Thoracic aorta (tissue), 2 donors: ENCODE data around the gene FHL1. TPM values are rescaled to one million over a fixed set of nuclear protein-coding genes. Genes with fewer than 3 reads are reported as not detected.
"Not testable (repeated sequence)": the region's sequence is repeated elsewhere in the genome, so short reads cannot be mapped to it uniquely, and the experiment has no call there.

Experiments used
- ATAC-seq: fragments of 150-250 bp; one replicate; pipeline ENCODE4 v1.8.0; 2017; ENCODE audit warnings: low read depth; ENCODE audit not compliant: insufficient number of reproducible peaks, low FRiP score
- DNase-seq: peaks from one replicate; pipeline ENCODE4 v3.0.0-alpha.2; 2020; ENCODE audit warnings: low spot score
- H3K27ac ChIP-seq, 2 donors: fragments of 200-600 bp; sonication (generic); 1 replicate in 1 of 2; 2 replicates in 1 of 2; pipeline ENCODE4 v1.5.1; 2016; ENCODE audit warnings: mild to moderate bottlenecking in 2 of 2, moderate library complexity in 2 of 2
- H3K27me3 ChIP-seq: fragments of 200-600 bp; sonication (generic); replicated peaks from 2 replicates; pipeline ENCODE4 v1.6.0; 2016; ENCODE audit warnings: mild to moderate bottlenecking; ENCODE audit not compliant: insufficient read depth
- H3K36me3 ChIP-seq: fragments of 200-600 bp; sonication (generic); one replicate; pipeline ENCODE4 v1.5.1; 2016
- H3K4me1 ChIP-seq, 2 donors: fragments of 200-600 bp; sonication (generic); 1 replicate in 1 of 2; 2 replicates in 1 of 2; pipeline versions ENCODE4 v1.5.1 to v1.6.0; 2016; ENCODE audit warnings: low read depth in 2 of 2, mild to moderate bottlenecking in 1 of 2; ENCODE audit not compliant: control insufficient read depth in 1 of 2
- H3K4me3 ChIP-seq: fragments of 200-600 bp; sonication (generic); 2 replicates; pipeline ENCODE4 v1.5.1; 2016; ENCODE audit warnings: mild to moderate bottlenecking
- H3K9me3 ChIP-seq: fragments of 200-600 bp; sonication (generic); 2 replicates; pipeline ENCODE4 v1.5.1; 2016
- CTCF ChIP-seq: fragments of 200-600 bp; sonication (generic); IDR thresholded peaks from one replicate; pipeline ENCODE4 v1.5.1; 2019; ENCODE audit warnings: antibody characterized with exemption
- total RNA-seq, 2 donors: library from RNA; depleted of rRNA; stranded (reverse); fragments of >200 nt; gene quantifications; one replicate each; pipeline versions ENCODE4 v1.1.0 to v1.2.3, GENCODE V29; 2016

The FHL1 gene
- total RNA-seq, result 1,000 to 10,000 TPM; 1,134 to 3,147 TPM

- H3K27me3 ChIP-seq, result no peaks in the 10 kb centered on the region
- no peak for TF ChIP-seq CTCF
- H3K4me3 ChIP-seq, result peak within 1 kb of the TSS; percentile 90
- H3K27ac ChIP-seq, result peak within 1 kb of the TSS; percentile 95 to 97
- ATAC-seq, result peak; percentile 78
- no peaks in the 10 kb centered on the region for H3K9me3 ChIP-seq
- DNase-seq, result no peak
- no peaks in the 10 kb centered on the region for H3K36me3 ChIP-seq
- no peaks in the 10 kb centered on the region for H3K4me1 ChIP-seq
These were observed at the start of gene FHL1 for GRCh38 chrX:136147315-136147901. FHL1 (plus strand) TSS chrX:136147533.

GRCh38 chrX:136097871-136098805 is 49.2 kb upstream of the FHL1 start:
- DNase-seq (no peak), ATAC-seq (no peak)
- TF ChIP-seq CTCF, result no peak
- no peaks in the 10 kb centered on the region for H3K4me1 ChIP-seq
- H3K4me3 ChIP-seq, result no peak overlapping the region
- H3K27ac ChIP-seq, result no peak overlapping the region
- no peaks in the 10 kb centered on the region for H3K9me3 ChIP-seq
- H3K36me3 ChIP-seq, result no peaks in the 10 kb centered on the region
- no peaks in the 10 kb centered on the region for H3K27me3 ChIP-seq

GRCh38 chrX:136104936-136105335 is 42.4 kb upstream of the FHL1 start:
- DNase-seq (no peak), ATAC-seq (no peak)
- H3K9me3 ChIP-seq, result no peaks in the 10 kb centered on the region
- no peaks in the 10 kb centered on the region for H3K4me1 ChIP-seq
- no peaks in the 10 kb centered on the region for H3K27me3 ChIP-seq
- no peaks in the 10 kb centered on the region for H3K36me3 ChIP-seq
- no peak for TF ChIP-seq CTCF
- H3K27ac ChIP-seq, result no peak overlapping the region
- no peak overlapping the region for H3K4me3 ChIP-seq

DNA sequence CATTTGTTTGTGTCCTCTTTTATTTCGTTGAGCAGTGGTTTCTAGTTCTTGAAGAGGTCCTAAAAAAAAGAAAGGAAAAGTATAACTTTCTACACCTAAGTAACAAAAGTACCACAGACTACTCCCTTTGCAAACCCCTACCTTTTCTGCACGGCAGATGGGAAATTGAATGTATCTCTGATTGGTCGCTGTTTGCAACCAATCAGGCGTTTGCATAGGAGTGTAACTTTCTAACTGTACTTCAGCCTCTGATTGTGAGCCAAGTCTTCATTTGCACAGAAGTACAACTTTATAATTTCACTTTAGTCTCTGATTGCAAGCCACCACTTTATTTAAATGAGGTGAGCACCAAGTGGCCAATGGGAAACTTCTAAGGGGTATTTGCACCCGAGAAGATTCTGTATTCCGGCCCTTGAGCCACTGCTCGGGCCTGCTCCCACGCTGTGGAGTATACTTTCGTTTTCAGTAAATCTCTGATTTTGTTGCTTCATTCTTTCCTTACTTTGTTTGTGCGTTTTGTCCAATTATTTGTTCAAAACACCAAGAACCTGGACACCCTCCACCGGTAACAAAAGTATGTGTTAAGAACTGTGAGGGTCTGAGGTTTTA is 40.3 kb upstream of the FHL1 start:
- DNase-seq, result no peak
- H3K36me3 ChIP-seq, result no peaks in the 10 kb centered on the region
- no peaks in the 10 kb centered on the region for H3K27me3 ChIP-seq
- no peak overlapping the region for H3K4me3 ChIP-seq
- no peak for TF ChIP-seq CTCF
- no peaks in the 10 kb centered on the region for H3K9me3 ChIP-seq
- ATAC-seq, result no peak
- H3K4me1 ChIP-seq, result no peaks in the 10 kb centered on the region
- no peak overlapping the region for H3K27ac ChIP-seq

DNA sequence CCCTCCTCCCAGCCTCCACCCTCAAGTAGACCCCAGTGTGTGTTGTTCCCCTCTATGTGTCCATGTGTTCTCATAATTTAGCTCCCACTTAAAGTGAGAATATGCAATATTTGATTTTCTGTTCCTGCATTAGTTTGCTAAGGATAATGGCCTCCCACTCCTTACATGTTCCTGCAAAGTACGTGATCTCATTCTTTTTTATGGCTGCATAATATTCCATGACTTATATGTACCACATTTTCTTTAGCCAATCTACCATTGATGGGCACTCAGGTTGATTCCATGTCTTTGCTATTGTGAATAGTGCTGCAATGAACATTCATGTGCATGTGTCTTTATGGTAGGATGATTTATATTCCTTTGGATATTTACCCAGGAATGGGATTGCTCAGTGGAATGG is 38.4 kb upstream of the FHL1 start:
- H3K27ac ChIP-seq, H3K36me3 ChIP-seq, ATAC-seq, DNase-seq, H3K27me3 ChIP-seq, H3K4me1 ChIP-seq, H3K4me3 ChIP-seq, H3K9me3 ChIP-seq: not testable (repeated sequence)
